Fibroblast of lung (primary cell): Measurements from ENCODE around the gene VAC14. TPM values are rescaled to one million over a fixed set of nuclear protein-coding genes. Genes with fewer than 3 reads are reported as not detected.

Experiments used
- DNase-seq, 2 donors: peaks; one replicate each; pipeline versions ENCODE4 v3.0.0 to v3.0.0-alpha.2; 2010; ENCODE audit warnings: low read depth in 2 of 2
- H2AFZ ChIP-seq: 2 replicates; pipeline ENCODE4 v1.5.1; 2012; ENCODE audit warnings: low read length, control low read depth, inconsistent platforms
- H3K27ac ChIP-seq: 2 replicates; pipeline ENCODE4 v1.5.1; 2011; ENCODE audit warnings: low read length, control low read depth; ENCODE audit not compliant: insufficient read depth
- H3K27me3 ChIP-seq: 2 replicates; pipeline ENCODE4 v1.5.1; 2011; ENCODE audit warnings: mild to moderate bottlenecking, low read length; ENCODE audit not compliant: control insufficient read depth, insufficient read depth
- H3K36me3 ChIP-seq: 2 replicates; pipeline ENCODE4 v1.5.1; 2011; ENCODE audit warnings: low read length; ENCODE audit not compliant: control insufficient read depth, insufficient read depth
- H3K4me1 ChIP-seq: 2 replicates; pipeline ENCODE4 v1.5.1; 2011; ENCODE audit warnings: low read length; ENCODE audit not compliant: control insufficient read depth, insufficient read depth; ENCODE audit errors: extremely low read depth
- H3K4me2 ChIP-seq: 2 replicates; pipeline ENCODE4 v1.5.1; 2011; ENCODE audit warnings: low read length, control low read depth; ENCODE audit not compliant: insufficient read depth; ENCODE audit errors: extremely low read depth
- H3K4me3 ChIP-seq, 4 experiments: fragments of 200-600 bp in 1 of 4; sonication (generic) in 1 of 4; replicated peaks in 1 of 4; 2 replicates each; pipeline ENCODE4 v1.5.1; 2011 to 2016; ENCODE audit warnings: low read length in 4 of 4, low read depth in 3 of 4, mild to moderate bottlenecking in 3 of 4, control low read depth in 2 of 4, inconsistent platforms in 1 of 4, mixed read lengths in 1 of 4; ENCODE audit not compliant: insufficient read depth in 1 of 4; ENCODE audit errors: control extremely low read depth in 1 of 4
- H3K79me2 ChIP-seq: 2 replicates; pipeline ENCODE4 v1.5.1; 2012; ENCODE audit warnings: mild to moderate bottlenecking, low read length, inconsistent platforms; ENCODE audit not compliant: control insufficient read depth, insufficient read depth
- H3K9ac ChIP-seq: 2 replicates; pipeline ENCODE4 v1.5.1; 2011; ENCODE audit warnings: mild to moderate bottlenecking, low read length, control low read depth; ENCODE audit not compliant: insufficient read depth
- H3K9me3 ChIP-seq: 2 replicates; pipeline ENCODE4 v1.5.1; 2012; ENCODE audit warnings: low read depth, low read length; ENCODE audit not compliant: control insufficient read depth, insufficient read depth
- H4K20me1 ChIP-seq: 2 replicates; pipeline ENCODE4 v1.5.1; 2011; ENCODE audit warnings: low read length; ENCODE audit not compliant: control insufficient read depth, insufficient read depth; ENCODE audit errors: extremely low read depth
- CTCF ChIP-seq, 2 donors: IDR thresholded peaks in 1 of 2; conservative IDR thresholded peaks in 1 of 2; 1 replicate in 1 of 2; 2 replicates in 1 of 2; pipeline ENCODE4 v1.5.1; 2011 to 2012; ENCODE audit warnings: low read length in 2 of 2, control low read depth in 1 of 2, inconsistent platforms in 1 of 2, low read depth in 1 of 2, mild to moderate bottlenecking in 1 of 2
- EZH2 ChIP-seq: IDR thresholded peaks from 2 replicates; pipeline ENCODE4 v1.5.1; 2012; ENCODE audit warnings: low read length, control low read depth, mild to moderate bottlenecking; ENCODE audit errors: missing control alignments
- polyA plus RNA-seq, 2 donors: library from polyadenylated mRNA; depleted of rRNA in 1 of 2; stranded (reverse) in 1 of 2; unstranded in 1 of 2; fragments of >200 nt; gene quantifications; 2 replicates each; pipeline ENCODE4 v1.2.1, GENCODE V29; 2011 to 2012; ENCODE audit warnings: missing spikeins in 1 of 2
- total RNA-seq: library from RNA; depleted of rRNA; stranded (reverse); fragments of >200 nt; gene quantifications from 2 replicates; pipeline ENCODE4 v1.2.1, GENCODE V29; 2014

VAC14 gene
- total and polyA plus RNA-seq, 2 donors (not counting 1 experiment from before 2014, with no cell fraction given), result 25.0 to 29.2 TPM

- no peaks in the 10 kb centered on the region for H4K20me1 ChIP-seq
- H3K9ac ChIP-seq, result no peak overlapping the region
- H3K9me3 ChIP-seq, result no peaks in the 10 kb centered on the region
- H3K4me2 ChIP-seq, result no peak overlapping the region
- DNase-seq, result no peak
- no peak overlapping the region for H3K4me3 ChIP-seq
- peaks cover 76% of the 10 kb centered on the region for H3K79me2 ChIP-seq
- peaks cover 32% of the 10 kb centered on the region for H3K4me1 ChIP-seq
- no peak for TF ChIP-seq CTCF (conservative IDR thresholded peaks at IDR 0.05 in 1 of 2, IDR thresholded peaks at IDR 0.05 in 1 of 2; ENCODE audit: low read depth in 1 of 2, low read length in 2 of 2)
- TF ChIP-seq EZH2, result no peak
- H3K36me3 ChIP-seq, result peaks cover 57% of the 10 kb centered on the region
- no peak overlapping the region for H2AFZ ChIP-seq
- no peaks in the 10 kb centered on the region for H3K27me3 ChIP-seq
- H3K27ac ChIP-seq, result peak overlapping the region; percentile 25
These were observed 121.9 kb downstream of the VAC14 start for GRCh38 chr16:70678898-70679670.

GRCh38 chr16:70678121-70678897 lies 122.6 kb downstream of the VAC14 start:
- DNase-seq, result no peak
- peaks cover 56% of the 10 kb centered on the region for H3K36me3 ChIP-seq
- H3K79me2 ChIP-seq, result peaks cover 69% of the 10 kb centered on the region
- H3K4me2 ChIP-seq, result no peak overlapping the region
- no peak overlapping the region for H2AFZ ChIP-seq
- H3K4me3 ChIP-seq, result no peak overlapping the region
- H3K4me1 ChIP-seq, result peaks cover 26% of the 10 kb centered on the region
- H3K9ac ChIP-seq, result no peak overlapping the region
- H4K20me1 ChIP-seq, result no peaks in the 10 kb centered on the region
- no peaks in the 10 kb centered on the region for H3K27me3 ChIP-seq
- TF ChIP-seq CTCF (conservative IDR thresholded peaks at IDR 0.05 in 1 of 2, IDR thresholded peaks at IDR 0.05 in 1 of 2; ENCODE audit: low read depth in 1 of 2, low read length in 2 of 2) (no peak), EZH2 (no peak)
- H3K9me3 ChIP-seq, result no peaks in the 10 kb centered on the region
- no peak overlapping the region for H3K27ac ChIP-seq

- DNase-seq, result no peak
- no peaks in the 10 kb centered on the region for H3K9me3 ChIP-seq
- no peaks in the 10 kb centered on the region for H3K27me3 ChIP-seq
- TF ChIP-seq CTCF (conservative IDR thresholded peaks at IDR 0.05 in 1 of 2, IDR thresholded peaks at IDR 0.05 in 1 of 2; ENCODE audit: low read depth in 1 of 2, low read length in 2 of 2) (no peak), EZH2 (no peak)
- H3K4me3 ChIP-seq, result no peak overlapping the region
- peaks cover 68% of the 10 kb centered on the region for H3K79me2 ChIP-seq
- no peaks in the 10 kb centered on the region for H4K20me1 ChIP-seq
- H2AFZ ChIP-seq, result no peak overlapping the region
- peaks cover 21% of the 10 kb centered on the region for H3K4me1 ChIP-seq
- H3K27ac ChIP-seq, result no peak overlapping the region
- H3K36me3 ChIP-seq, result peaks cover 51% of the 10 kb centered on the region
- H3K4me2 ChIP-seq, result no peak overlapping the region
- no peak overlapping the region for H3K9ac ChIP-seq
These were observed 123.3 kb downstream of the VAC14 start for GRCh38 chr16:70677499-70678120.
